Uterus (tissue), 2 donors: ENCODE results near the gene TFB2M.

ENCODE experiments used
- CTCF ChIP-seq, 4 experiments: fragments of 200-600 bp in 2 of 4; fragments of 450-650 bp in 2 of 4; sonication (generic) in 2 of 4; IDR thresholded peaks; one replicate each; pipeline ENCODE4 v1.5.1; 2016 to 2019; ENCODE audit warnings: antibody characterized with exemption in 4 of 4, mild to moderate bottlenecking in 2 of 4, moderate library complexity in 1 of 4
- POLR2A ChIP-seq, 2 donors: fragments of 450-650 bp; IDR thresholded peaks; one replicate each; pipeline ENCODE4 v1.6.1; 2016; ENCODE audit warnings: antibody characterized with exemption in 2 of 2, mild to moderate bottlenecking in 1 of 2, moderate library complexity in 1 of 2

DNA sequence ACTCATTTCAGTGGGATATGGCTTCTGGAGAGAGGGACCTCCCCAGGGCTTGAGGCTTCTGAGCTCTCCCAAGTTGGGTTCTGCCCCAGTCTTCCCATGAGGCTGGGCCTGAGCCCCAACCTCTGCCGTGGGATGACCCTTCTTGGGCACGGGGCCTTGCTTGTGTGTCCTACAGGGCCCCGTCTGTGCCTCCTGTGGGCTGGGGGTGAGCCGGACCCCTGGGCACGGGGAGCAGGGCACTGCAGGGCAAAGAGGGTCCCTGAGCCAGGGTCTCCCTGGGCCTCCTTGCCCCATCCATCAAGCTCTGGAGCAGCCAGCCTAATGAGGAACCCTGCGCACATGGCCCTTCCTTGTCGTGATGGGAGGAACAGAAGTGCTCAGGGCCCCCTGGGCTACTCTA lies 53.8 kb downstream of the TFB2M start:
- TF ChIP-seq CTCF (IDR thresholded peaks at IDR 0.05): no peak
- no peak for TF ChIP-seq POLR2A (IDR thresholded peaks at IDR 0.05)
